Osteoblast (primary cell): ENCODE measurements around the gene FGF14. TPM values are rescaled to one million over a fixed set of nuclear protein-coding genes. Genes with fewer than 3 reads are reported as not detected.

Experiments used
- DNase-seq: peaks from one replicate; pipeline ENCODE4 v3.0.0; 2011; ENCODE audit warnings: low spot score, mixed read lengths; ENCODE audit not compliant: insufficient read length; ENCODE audit errors: missing footprints
- H2AFZ ChIP-seq: 2 replicates; pipeline ENCODE4 v1.6.0; 2011; ENCODE audit warnings: mild to moderate bottlenecking, low read length
- H3K27ac ChIP-seq: 2 replicates; pipeline ENCODE4 v1.5.1; 2011; ENCODE audit warnings: mild to moderate bottlenecking, low read depth, low read length, moderate library complexity
- H3K27me3 ChIP-seq: 2 replicates; pipeline ENCODE4 v1.6.0; 2012; ENCODE audit warnings: mild to moderate bottlenecking, control low read depth, inconsistent platforms, low read length, moderate library complexity; ENCODE audit not compliant: insufficient read depth
- H3K36me3 ChIP-seq: 2 replicates; pipeline ENCODE4 v1.5.1; 2011; ENCODE audit warnings: mild to moderate bottlenecking, low read length, control low read depth, moderate library complexity; ENCODE audit not compliant: insufficient read depth
- H3K4me1 ChIP-seq: 2 replicates; pipeline ENCODE4 v1.5.1; 2011; ENCODE audit warnings: mild to moderate bottlenecking, low read length, control low read depth, moderate library complexity; ENCODE audit not compliant: insufficient read depth
- H3K4me2 ChIP-seq: 2 replicates; pipeline ENCODE4 v1.6.0; 2011; ENCODE audit warnings: mild to moderate bottlenecking, low read length; ENCODE audit not compliant: insufficient read depth
- H3K4me3 ChIP-seq: fragments of 200-600 bp; sonication (generic); 3 replicates; pipeline ENCODE4 v1.5.1; 2012; ENCODE audit warnings: mild to moderate bottlenecking, low read length, inconsistent platforms; ENCODE audit not compliant: insufficient read depth
- H3K79me2 ChIP-seq: 2 replicates; pipeline ENCODE4 v1.6.0; 2012; ENCODE audit warnings: mild to moderate bottlenecking, low read length, control low read depth, inconsistent platforms; ENCODE audit not compliant: insufficient read depth
- H3K9me3 ChIP-seq: 2 replicates; pipeline ENCODE4 v1.5.1; 2011; ENCODE audit warnings: low read depth, low read length, control low read depth
- H4K20me1 ChIP-seq: 2 replicates; pipeline ENCODE4 v1.6.0; 2012; ENCODE audit warnings: mild to moderate bottlenecking, low read length, control low read depth; ENCODE audit not compliant: insufficient read depth
- CTCF ChIP-seq: IDR thresholded peaks from 2 replicates; pipeline ENCODE4 v1.5.1; 2011; ENCODE audit warnings: mild to moderate bottlenecking, low read depth, low read length, moderate library complexity; ENCODE audit errors: extremely low read depth
- total RNA-seq: library from RNA; depleted of rRNA; stranded (reverse); fragments of >200 nt; gene quantifications from 2 replicates; pipeline ENCODE4 v1.2.3, GENCODE V29; 2012

Gene FGF14
- total RNA-seq, 1 donor = under 0.01 TPM

DNA sequence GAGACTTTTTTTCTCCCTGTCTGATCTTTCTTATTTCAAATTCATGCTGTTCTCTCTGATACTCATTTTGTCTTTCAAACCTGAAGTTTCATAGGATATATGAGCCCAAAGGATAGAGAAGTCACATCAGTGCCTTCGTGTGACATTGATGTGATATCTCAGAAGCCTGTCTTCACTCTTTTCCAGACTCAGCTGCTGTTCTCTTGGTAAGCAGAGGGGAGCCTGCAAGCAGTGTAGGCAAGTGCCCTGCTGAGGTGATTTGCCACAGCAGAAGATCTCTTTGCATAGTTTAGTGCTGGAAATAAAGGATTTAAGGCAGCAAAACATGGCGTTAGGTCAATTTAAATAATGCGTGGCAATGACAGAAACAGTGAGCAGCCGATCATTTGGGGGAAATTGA is 602.7 kb downstream of the FGF14 start:
- H4K20me1 ChIP-seq = no peaks in the 10 kb centered on the region
- no peak overlapping the region for H2AFZ ChIP-seq
- no peak overlapping the region for H3K27ac ChIP-seq
- no peak overlapping the region for H3K4me2 ChIP-seq
- no peak overlapping the region for H3K4me3 ChIP-seq
- no peaks in the 10 kb centered on the region for H3K36me3 ChIP-seq
- no peaks in the 10 kb centered on the region for H3K9me3 ChIP-seq
- no peak for TF ChIP-seq CTCF
- no peaks in the 10 kb centered on the region for H3K27me3 ChIP-seq
- no peaks in the 10 kb centered on the region for H3K79me2 ChIP-seq
- no peak for DNase-seq
- no peaks in the 10 kb centered on the region for H3K4me1 ChIP-seq

DNA sequence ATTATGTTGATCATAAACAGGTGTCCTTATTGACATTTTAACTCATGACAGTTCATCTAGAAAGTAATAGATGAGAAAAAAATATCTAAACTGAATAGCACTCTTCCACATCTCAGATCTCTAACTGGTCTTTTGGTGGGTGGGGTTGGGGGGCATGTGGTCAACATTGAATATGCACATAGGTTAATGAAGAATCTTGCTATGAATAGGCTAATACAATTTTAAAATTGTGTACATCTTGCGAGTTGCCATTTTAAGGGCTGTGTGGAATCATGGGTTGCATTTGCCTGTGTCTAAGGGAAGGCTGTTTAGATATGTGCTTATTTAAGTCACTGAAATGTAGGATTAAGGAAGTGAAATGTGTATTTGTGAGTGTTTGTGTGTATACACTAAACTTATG is 603.4 kb downstream of the FGF14 start:
- H3K36me3 ChIP-seq = no peaks in the 10 kb centered on the region
- H3K4me1 ChIP-seq = no peaks in the 10 kb centered on the region
- DNase-seq = no peak
- H3K27ac ChIP-seq = no peak overlapping the region
- H3K9me3 ChIP-seq = no peaks in the 10 kb centered on the region
- TF ChIP-seq CTCF = no peak
- H3K27me3 ChIP-seq = no peaks in the 10 kb centered on the region
- no peak overlapping the region for H3K4me3 ChIP-seq
- no peaks in the 10 kb centered on the region for H4K20me1 ChIP-seq
- H3K4me2 ChIP-seq = no peak overlapping the region
- no peaks in the 10 kb centered on the region for H3K79me2 ChIP-seq
- no peak overlapping the region for H2AFZ ChIP-seq

- no peak for DNase-seq
- no peaks in the 10 kb centered on the region for H3K36me3 ChIP-seq
- no peak for TF ChIP-seq CTCF
- no peaks in the 10 kb centered on the region for H3K9me3 ChIP-seq
- H3K4me3 ChIP-seq = no peak overlapping the region
- no peaks in the 10 kb centered on the region for H4K20me1 ChIP-seq
- no peak overlapping the region for H3K27ac ChIP-seq
- no peak overlapping the region for H2AFZ ChIP-seq
- no peaks in the 10 kb centered on the region for H3K79me2 ChIP-seq
- H3K27me3 ChIP-seq = no peaks in the 10 kb centered on the region
- H3K4me2 ChIP-seq = no peak overlapping the region
- H3K4me1 ChIP-seq = no peaks in the 10 kb centered on the region
Observed at GRCh38 chr13:101795460-101795859, 606.4 kb downstream of the FGF14 start.

GRCh38 chr13:101795025-101795424 is 606.8 kb downstream of the FGF14 start:
- H3K27me3 ChIP-seq = no peaks in the 10 kb centered on the region
- H3K79me2 ChIP-seq = no peaks in the 10 kb centered on the region
- no peaks in the 10 kb centered on the region for H3K4me1 ChIP-seq
- no peak for DNase-seq
- no peaks in the 10 kb centered on the region for H3K36me3 ChIP-seq
- no peak overlapping the region for H3K27ac ChIP-seq
- H3K4me3 ChIP-seq = no peak overlapping the region
- H2AFZ ChIP-seq = no peak overlapping the region
- H4K20me1 ChIP-seq = no peaks in the 10 kb centered on the region
- H3K9me3 ChIP-seq = no peaks in the 10 kb centered on the region
- TF ChIP-seq CTCF = no peak
- H3K4me2 ChIP-seq = no peak overlapping the region
